Measurements from ENCODE around the gene ENTR1.
A peak's percentile ranks its signal among the peaks of the same experiment; 100 is the strongest.

The ENTR1 gene

DNA sequence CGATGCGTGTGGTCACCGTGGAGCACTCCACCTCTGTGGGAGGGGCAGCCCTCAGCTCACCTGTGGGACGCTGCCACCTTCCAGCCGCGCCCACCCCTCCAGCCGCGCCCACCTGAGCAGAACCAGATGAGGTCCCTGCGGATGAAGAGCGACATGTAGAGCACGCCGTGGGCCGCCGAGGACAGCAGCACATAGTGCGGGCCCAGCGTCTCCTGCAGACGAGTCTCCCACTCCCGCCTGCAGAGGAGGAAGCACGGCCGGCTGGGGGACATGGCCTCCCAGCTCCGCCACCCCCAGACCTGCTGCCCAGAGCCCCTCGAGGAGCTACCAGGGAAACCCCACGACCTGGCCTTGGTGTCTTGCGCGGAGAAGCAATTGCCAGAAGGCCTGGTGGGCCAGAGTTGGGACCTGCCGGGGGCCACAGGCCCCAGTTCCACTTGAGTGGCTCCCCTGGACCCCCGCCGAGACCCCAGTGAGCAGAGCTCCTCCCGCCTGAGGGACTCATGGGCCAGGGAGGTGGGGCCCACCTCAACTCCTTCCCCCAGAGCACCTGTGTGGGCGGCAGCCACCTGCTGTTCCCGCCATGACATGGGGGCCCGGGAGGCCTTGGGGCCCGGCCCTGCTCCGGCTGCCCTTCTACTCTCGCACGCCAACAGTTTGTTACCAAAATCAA lies 22.8 kb upstream of the ENTR1 start:
- H3K27ac ChIP-seq (ENCODE audit: extremely low read depth, low read depth, low read length): no peak overlapping the region
- H3K9me3 ChIP-seq (ENCODE audit: control insufficient read depth, insufficient read depth, low read depth, low read length): no peaks in the 10 kb centered on the region
- ChIA-PET POLR2A (no interaction called here), CTCF (interaction anchor here (0.7 kb wide), 1 partner anchor 192 kb away, joined by 3 read pairs; no protein-coding TSS in a partner anchor)
- TF ChIP-seq ZNF514 (tag by site-specific recombination; IDR thresholded peaks at IDR 0.05) (no peak), ZFHX2 (tag by site-specific recombination; conservative IDR thresholded peaks at IDR 0.05) (peak; percentile 19; the same call in 1 of the 2 replicates), ZNF560 (tag by site-specific recombination; IDR thresholded peaks at IDR 0.05; ENCODE audit: borderline replicate concordance) (no peak), KLF9 (tag by site-specific recombination; IDR thresholded peaks at IDR 0.05; ENCODE audit: low read depth) (0 out of 2 replicates have a peak, but pooled peaks have one; percentile 26), KLF1 (tag by site-specific recombination; IDR thresholded peaks at IDR 0.05) (0 out of 2 replicates have a peak, but pooled peaks have one; percentile 11), EGR2 (tag by site-specific recombination; IDR thresholded peaks at IDR 0.05; ENCODE audit: low read depth) (no peak), ZNF132 (tag by site-specific recombination; IDR thresholded peaks at IDR 0.05; ENCODE audit: borderline replicate concordance) (no peak), GLIS2 (tag by site-specific recombination; IDR thresholded peaks at IDR 0.05) (peak; percentile 24)
- TF ChIP-seq, protein P1, sequence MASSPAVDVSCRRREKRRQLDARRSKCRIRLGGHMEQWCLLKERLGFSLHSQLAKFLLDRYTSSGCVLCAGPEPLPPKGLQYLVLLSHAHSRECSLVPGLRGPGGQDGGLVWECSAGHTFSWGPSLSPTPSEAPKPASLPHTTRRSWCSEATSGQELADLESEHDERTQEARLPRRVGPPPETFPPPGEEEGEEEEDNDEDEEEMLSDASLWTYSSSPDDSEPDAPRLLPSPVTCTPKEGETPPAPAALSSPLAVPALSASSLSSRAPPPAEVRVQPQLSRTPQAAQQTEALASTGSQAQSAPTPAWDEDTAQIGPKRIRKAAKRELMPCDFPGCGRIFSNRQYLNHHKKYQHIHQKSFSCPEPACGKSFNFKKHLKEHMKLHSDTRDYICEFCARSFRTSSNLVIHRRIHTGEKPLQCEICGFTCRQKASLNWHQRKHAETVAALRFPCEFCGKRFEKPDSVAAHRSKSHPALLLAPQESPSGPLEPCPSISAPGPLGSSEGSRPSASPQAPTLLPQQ (tag by site-specific recombination; IDR thresholded peaks at IDR 0.05): peak; percentile 40; the same call in 1 of the 2 replicates
- TF ChIP-seq, protein P2, sequence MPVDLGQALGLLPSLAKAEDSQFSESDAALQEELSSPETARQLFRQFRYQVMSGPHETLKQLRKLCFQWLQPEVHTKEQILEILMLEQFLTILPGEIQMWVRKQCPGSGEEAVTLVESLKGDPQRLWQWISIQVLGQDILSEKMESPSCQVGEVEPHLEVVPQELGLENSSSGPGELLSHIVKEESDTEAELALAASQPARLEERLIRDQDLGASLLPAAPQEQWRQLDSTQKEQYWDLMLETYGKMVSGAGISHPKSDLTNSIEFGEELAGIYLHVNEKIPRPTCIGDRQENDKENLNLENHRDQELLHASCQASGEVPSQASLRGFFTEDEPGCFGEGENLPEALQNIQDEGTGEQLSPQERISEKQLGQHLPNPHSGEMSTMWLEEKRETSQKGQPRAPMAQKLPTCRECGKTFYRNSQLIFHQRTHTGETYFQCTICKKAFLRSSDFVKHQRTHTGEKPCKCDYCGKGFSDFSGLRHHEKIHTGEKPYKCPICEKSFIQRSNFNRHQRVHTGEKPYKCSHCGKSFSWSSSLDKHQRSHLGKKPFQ (tag by site-specific recombination; IDR thresholded peaks at IDR 0.05): no peak
- TF ChIP-seq, protein P3, sequence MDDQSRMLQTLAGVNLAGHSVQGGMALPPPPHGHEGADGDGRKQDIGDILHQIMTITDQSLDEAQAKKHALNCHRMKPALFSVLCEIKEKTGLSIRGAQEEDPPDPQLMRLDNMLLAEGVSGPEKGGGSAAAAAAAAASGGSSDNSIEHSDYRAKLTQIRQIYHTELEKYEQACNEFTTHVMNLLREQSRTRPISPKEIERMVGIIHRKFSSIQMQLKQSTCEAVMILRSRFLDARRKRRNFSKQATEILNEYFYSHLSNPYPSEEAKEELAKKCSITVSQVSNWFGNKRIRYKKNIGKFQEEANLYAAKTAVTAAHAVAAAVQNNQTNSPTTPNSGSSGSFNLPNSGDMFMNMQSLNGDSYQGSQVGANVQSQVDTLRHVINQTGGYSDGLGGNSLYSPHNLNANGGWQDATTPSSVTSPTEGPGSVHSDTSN (CRISPR knock-in tag; IDR thresholded peaks at IDR 0.05): no peak
- TF ChIP-seq, protein P4, sequence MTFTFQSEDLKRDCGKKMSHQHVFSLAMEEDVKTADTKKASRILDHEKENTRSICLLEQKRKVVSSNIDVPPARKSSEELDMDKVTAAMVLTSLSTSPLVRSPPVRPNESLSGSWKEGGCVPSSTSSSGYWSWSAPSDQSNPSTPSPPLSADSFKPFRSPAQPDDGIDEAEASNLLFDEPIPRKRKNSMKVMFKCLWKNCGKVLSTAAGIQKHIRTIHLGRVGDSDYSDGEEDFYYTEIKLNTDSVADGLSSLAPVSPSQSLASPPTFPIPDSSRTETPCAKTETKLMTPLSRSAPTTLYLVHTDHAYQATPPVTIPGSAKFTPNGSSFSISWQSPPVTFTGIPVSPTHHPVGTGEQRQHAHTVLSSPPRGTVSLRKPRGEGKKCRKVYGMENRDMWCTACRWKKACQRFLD (tag by site-specific recombination; IDR thresholded peaks at IDR 0.05): no peak
- no peaks in the 10 kb centered on the region for H3K4me1 ChIP-seq (ENCODE audit: control insufficient read depth, insufficient read depth, low read length)
- no peak overlapping the region for H3K4me3 ChIP-seq (ENCODE audit: low read depth, low read length)
- peaks cover 0 to 87% of the 10 kb centered on the region in 2 experiments; a peak in 2 of 3 replicates for H3K36me3 ChIP-seq (ENCODE audit: control insufficient read depth in 2 of 2, insufficient read depth in 1 of 2, low read length in 2 of 2)

DNA sequence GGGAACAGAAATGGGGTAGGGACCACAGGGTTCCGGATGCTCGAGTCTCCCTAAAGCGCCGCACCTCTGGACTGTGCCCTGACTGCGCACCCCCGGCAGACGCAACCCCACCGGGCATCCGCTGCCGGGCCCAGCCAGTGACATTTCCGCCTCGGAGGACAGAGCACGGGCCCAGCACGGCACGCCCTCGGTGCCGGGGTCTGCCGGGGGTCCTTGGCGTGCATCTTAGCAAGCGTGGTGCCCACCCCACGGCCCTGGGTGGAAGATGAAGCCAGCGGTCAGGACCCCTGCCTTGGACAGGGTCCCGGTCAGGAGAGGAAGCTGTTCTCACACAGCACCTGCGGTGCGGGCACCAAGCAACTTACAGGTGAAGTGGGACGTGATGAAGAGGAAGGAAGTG lies 22.2 kb upstream of the ENTR1 start:
- Histone ChIP-seq H3K4me3 (ENCODE audit: low read depth, low read length) (no peak overlapping the region), H3K27ac (ENCODE audit: extremely low read depth, low read depth, low read length) (no peak overlapping the region), H3K9me3 (ENCODE audit: control insufficient read depth, insufficient read depth, low read depth, low read length) (no peaks in the 10 kb centered on the region), H3K4me1 (ENCODE audit: control insufficient read depth, insufficient read depth, low read length) (no peaks in the 10 kb centered on the region), H3K36me3 (ENCODE audit: control insufficient read depth in 2 of 2, insufficient read depth in 1 of 2, low read length in 2 of 2) (peaks cover 0 to 85% of the 10 kb centered on the region in 2 experiments; a peak in 2 of 3 replicates)
- ChIA-PET POLR2A (no interaction called here), CTCF (interaction anchor here (0.7 kb wide), 1 partner anchor 193 kb away, joined by 3 read pairs; no protein-coding TSS in a partner anchor)
- TF ChIP-seq, protein P5, sequence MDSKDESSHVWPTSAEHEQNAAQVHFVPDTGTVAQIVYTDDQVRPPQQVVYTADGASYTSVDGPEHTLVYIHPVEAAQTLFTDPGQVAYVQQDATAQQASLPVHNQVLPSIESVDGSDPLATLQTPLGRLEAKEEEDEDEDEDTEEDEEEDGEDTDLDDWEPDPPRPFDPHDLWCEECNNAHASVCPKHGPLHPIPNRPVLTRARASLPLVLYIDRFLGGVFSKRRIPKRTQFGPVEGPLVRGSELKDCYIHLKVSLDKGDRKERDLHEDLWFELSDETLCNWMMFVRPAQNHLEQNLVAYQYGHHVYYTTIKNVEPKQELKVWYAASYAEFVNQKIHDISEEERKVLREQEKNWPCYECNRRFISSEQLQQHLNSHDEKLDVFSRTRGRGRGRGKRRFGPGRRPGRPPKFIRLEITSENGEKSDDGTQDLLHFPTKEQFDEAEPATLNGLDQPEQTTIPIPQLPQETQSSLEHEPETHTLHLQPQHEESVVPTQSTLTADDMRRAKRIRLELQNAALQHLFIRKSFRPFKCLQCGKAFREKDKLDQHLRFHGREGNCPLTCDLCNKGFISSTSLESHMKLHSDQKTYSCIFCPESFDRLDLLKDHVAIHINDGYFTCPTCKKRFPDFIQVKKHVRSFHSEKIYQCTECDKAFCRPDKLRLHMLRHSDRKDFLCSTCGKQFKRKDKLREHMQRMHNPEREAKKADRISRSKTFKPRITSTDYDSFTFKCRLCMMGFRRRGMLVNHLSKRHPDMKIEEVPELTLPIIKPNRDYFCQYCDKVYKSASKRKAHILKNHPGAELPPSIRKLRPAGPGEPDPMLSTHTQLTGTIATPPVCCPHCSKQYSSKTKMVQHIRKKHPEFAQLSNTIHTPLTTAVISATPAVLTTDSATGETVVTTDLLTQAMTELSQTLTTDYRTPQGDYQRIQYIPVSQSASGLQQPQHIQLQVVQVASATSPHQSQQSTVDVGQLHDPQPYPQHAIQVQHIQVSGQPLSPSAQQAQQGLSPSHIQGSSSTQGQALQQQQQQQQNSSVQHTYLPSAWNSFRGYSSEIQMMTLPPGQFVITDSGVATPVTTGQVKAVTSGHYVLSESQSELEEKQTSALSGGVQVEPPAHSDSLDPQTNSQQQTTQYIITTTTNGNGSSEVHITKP (tag by site-specific recombination; IDR thresholded peaks at IDR 0.05): no peak
- TF ChIP-seq, protein P6, sequence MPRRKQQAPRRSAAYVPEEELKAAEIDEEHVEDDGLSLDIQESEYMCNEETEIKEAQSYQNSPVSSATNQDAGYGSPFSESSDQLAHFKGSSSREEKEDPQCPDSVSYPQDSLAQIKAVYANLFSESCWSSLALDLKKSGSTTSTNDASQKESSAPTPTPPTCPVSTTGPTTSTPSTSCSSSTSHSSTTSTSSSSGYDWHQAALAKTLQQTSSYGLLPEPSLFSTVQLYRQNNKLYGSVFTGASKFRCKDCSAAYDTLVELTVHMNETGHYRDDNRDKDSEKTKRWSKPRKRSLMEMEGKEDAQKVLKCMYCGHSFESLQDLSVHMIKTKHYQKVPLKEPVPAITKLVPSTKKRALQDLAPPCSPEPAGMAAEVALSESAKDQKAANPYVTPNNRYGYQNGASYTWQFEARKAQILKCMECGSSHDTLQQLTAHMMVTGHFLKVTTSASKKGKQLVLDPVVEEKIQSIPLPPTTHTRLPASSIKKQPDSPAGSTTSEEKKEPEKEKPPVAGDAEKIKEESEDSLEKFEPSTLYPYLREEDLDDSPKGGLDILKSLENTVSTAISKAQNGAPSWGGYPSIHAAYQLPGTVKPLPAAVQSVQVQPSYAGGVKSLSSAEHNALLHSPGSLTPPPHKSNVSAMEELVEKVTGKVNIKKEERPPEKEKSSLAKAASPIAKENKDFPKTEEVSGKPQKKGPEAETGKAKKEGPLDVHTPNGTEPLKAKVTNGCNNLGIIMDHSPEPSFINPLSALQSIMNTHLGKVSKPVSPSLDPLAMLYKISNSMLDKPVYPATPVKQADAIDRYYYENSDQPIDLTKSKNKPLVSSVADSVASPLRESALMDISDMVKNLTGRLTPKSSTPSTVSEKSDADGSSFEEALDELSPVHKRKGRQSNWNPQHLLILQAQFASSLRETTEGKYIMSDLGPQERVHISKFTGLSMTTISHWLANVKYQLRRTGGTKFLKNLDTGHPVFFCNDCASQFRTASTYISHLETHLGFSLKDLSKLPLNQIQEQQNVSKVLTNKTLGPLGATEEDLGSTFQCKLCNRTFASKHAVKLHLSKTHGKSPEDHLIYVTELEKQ (tag by site-specific recombination; IDR thresholded peaks at IDR 0.05; ENCODE audit: borderline replicate concordance): no peak
- no peak for TF ChIP-seq ZBTB48 (tag by site-specific recombination; IDR thresholded peaks at IDR 0.05)
- no peak for TF ChIP-seq ZNF629 (tag by site-specific recombination; IDR thresholded peaks at IDR 0.05)
- 0 out of 2 replicates have a peak, but pooled peaks have one; percentile 46 for TF ChIP-seq ZNF10 (tag by site-specific recombination; IDR thresholded peaks at IDR 0.05)

Data from HEK293 (cell line).